ENCODE measurements around the gene ST8SIA4. TPM values are rescaled to one million over a fixed set of nuclear protein-coding genes. Genes with fewer than 3 reads are reported as not detected.

The ST8SIA4 gene
- polyA plus RNA-seq, 3 donors: 12.4 to 36.4 (median 30.7) TPM

DNA sequence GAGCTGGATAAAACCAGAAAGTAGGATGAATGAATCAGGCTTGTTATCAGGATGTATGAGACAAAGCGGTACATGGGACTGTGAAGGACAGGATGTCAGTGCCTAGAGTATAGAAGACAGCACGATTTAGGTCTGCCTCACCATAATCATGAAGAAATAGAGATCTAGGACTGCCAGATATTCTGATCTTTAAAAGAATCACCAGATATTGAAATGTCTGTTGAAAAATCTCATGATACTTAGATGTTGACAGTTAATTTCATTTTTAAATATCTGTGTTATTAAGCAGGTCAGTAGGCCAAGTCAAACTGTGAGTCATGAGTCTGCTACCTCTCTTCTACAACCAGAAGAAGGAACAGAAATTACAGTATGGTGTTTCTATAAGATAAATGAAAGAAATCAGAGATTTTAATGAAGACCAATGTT lies 65.0 kb downstream of the ST8SIA4 start:
- Histone ChIP-seq H2AFZ (ENCODE audit: insufficient read depth, low read depth, low read length, poor library complexity, severe bottlenecking) (no peak overlapping the region), H3K4me3 (replicated peaks in 1 of 3; ENCODE audit: low read depth in 2 of 3, low read length in 3 of 3) (no peak overlapping the region), H3K27me3 (ENCODE audit: control insufficient read depth in 2 of 2, insufficient read depth in 2 of 2, low read length in 2 of 2) (no peaks in the 10 kb centered on the region), H3K9ac (ENCODE audit: insufficient read depth, low read length, poor library complexity, severe bottlenecking) (no peak overlapping the region), H4K20me1 (ENCODE audit: insufficient read depth, low read length) (no peaks in the 10 kb centered on the region), H3K79me2 (ENCODE audit: insufficient read depth, low read length) (peaks cover 45% of the 10 kb centered on the region), H3K27ac (ENCODE audit: low read depth in 1 of 2, low read length in 2 of 2) (peak overlapping the region in 1 of 2 donors; percentile 57), H3K4me1 (ENCODE audit: control insufficient read depth in 1 of 2, insufficient read depth in 2 of 2, low read length in 2 of 2) (peaks cover 22 to 53% of the 10 kb centered on the region in 2 donors), H3K9me3 (replicated peaks in 1 of 2; ENCODE audit: control insufficient read depth in 1 of 2, insufficient read depth in 1 of 2, low read length in 2 of 2) (no peaks in the 10 kb centered on the region), H3K4me2 (replicated peaks; ENCODE audit: extremely low read depth, low read length, poor library complexity, severe bottlenecking) (no peak overlapping the region), H3K36me3 (replicated peaks in 1 of 2; ENCODE audit: control insufficient read depth in 1 of 2, insufficient read depth in 2 of 2, low read length in 2 of 2) (peaks cover 7 to 32% of the 10 kb centered on the region in 2 donors)
- intact Hi-C loops (cut with micrococcal nuclease): no loop called here
- DNase-seq: peak; percentile 38 to 68 (median 67)
- peaks cover 26 to 29% of the 10 kb centered on the region in 2 donors for H3K36me3 Mint-ChIP-seq
- H3K9me3 Mint-ChIP-seq: peaks cover 0 to 2% (median 0%) of the 10 kb centered on the region in 7 donors
- H3K4me3 Mint-ChIP-seq: no peak overlapping the region
- TF ChIP-seq, protein P1, sequence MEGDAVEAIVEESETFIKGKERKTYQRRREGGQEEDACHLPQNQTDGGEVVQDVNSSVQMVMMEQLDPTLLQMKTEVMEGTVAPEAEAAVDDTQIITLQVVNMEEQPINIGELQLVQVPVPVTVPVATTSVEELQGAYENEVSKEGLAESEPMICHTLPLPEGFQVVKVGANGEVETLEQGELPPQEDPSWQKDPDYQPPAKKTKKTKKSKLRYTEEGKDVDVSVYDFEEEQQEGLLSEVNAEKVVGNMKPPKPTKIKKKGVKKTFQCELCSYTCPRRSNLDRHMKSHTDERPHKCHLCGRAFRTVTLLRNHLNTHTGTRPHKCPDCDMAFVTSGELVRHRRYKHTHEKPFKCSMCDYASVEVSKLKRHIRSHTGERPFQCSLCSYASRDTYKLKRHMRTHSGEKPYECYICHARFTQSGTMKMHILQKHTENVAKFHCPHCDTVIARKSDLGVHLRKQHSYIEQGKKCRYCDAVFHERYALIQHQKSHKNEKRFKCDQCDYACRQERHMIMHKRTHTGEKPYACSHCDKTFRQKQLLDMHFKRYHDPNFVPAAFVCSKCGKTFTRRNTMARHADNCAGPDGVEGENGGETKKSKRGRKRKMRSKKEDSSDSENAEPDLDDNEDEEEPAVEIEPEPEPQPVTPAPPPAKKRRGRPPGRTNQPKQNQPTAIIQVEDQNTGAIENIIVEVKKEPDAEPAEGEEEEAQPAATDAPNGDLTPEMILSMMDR (IDR thresholded peaks at IDR 0.05): no peak
- 100% methylated on average over 1 of the region's 2 CpGs for WGBS (ENCODE audit: insufficient coverage)
- peak overlapping the region; percentile 11 to 82 (median 40) for H3K27ac Mint-ChIP-seq
- H3K4me1 Mint-ChIP-seq: peaks cover 34% of the 10 kb centered on the region
- no peaks in the 10 kb centered on the region for H3K27me3 Mint-ChIP-seq (ENCODE audit: low read depth in 3 of 3)

DNA sequence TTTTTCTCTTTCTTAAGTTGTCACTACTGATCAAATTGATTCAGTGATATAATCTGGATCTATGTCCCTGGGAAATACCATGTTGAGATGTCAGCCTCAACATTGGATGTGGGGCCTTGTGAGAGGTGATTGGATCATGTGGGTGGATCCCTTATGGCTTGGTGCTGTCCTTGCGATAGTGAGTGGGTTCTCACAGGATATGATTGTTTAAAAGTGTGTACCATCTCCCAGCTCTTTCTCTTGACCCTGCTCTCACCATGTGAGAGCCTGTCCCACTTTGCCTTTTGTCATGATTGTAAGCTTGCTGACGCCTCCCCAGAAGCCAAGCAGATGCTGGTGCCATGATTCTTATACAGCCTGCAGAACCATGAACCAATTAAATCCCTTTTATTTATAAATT lies 68.6 kb downstream of the ST8SIA4 start:
- Histone ChIP-seq H3K9me3 (replicated peaks in 1 of 2; ENCODE audit: control insufficient read depth in 1 of 2, insufficient read depth in 1 of 2, low read length in 2 of 2) (no peaks in the 10 kb centered on the region), H3K27ac (ENCODE audit: low read depth in 1 of 2, low read length in 2 of 2) (no peak overlapping the region), H3K36me3 (replicated peaks in 1 of 2; ENCODE audit: control insufficient read depth in 1 of 2, insufficient read depth in 2 of 2, low read length in 2 of 2) (peaks cover 7 to 46% of the 10 kb centered on the region in 2 donors), H2AFZ (ENCODE audit: insufficient read depth, low read depth, low read length, poor library complexity, severe bottlenecking) (no peak overlapping the region), H4K20me1 (ENCODE audit: insufficient read depth, low read length) (no peaks in the 10 kb centered on the region), H3K4me1 (ENCODE audit: control insufficient read depth in 1 of 2, insufficient read depth in 2 of 2, low read length in 2 of 2) (peaks cover 5 to 21% of the 10 kb centered on the region in 2 donors), H3K79me2 (ENCODE audit: insufficient read depth, low read length) (peaks cover 33% of the 10 kb centered on the region), H3K4me2 (replicated peaks; ENCODE audit: extremely low read depth, low read length, poor library complexity, severe bottlenecking) (no peak overlapping the region), H3K9ac (ENCODE audit: insufficient read depth, low read length, poor library complexity, severe bottlenecking) (no peak overlapping the region), H3K4me3 (replicated peaks in 1 of 3; ENCODE audit: low read depth in 2 of 3, low read length in 3 of 3) (no peak overlapping the region), H3K27me3 (ENCODE audit: control insufficient read depth in 2 of 2, insufficient read depth in 2 of 2, low read length in 2 of 2) (no peaks in the 10 kb centered on the region)
- intact Hi-C loops (cut with micrococcal nuclease): no loop called here
- peaks cover 12% of the 10 kb centered on the region for H3K4me1 Mint-ChIP-seq
- H3K27ac Mint-ChIP-seq: peak overlapping the region in 1 of 7 donors; percentile 10
- H3K36me3 Mint-ChIP-seq: peaks cover 23 to 32% of the 10 kb centered on the region in 2 donors
- H3K9me3 Mint-ChIP-seq: peaks cover 0 to 2% (median 0%) of the 10 kb centered on the region in 7 donors
- 100% methylated on average over 1 of the region's 2 CpGs for WGBS (ENCODE audit: insufficient coverage)
- TF ChIP-seq, protein P1 (IDR thresholded peaks at IDR 0.05): no peak
- no peak overlapping the region for H3K4me3 Mint-ChIP-seq
- DNase-seq: no peak
- no peaks in the 10 kb centered on the region for H3K27me3 Mint-ChIP-seq (ENCODE audit: low read depth in 3 of 3)
